HepG2 (cell line): Measurements from ENCODE around the gene SLC35B2. TPM values are rescaled to one million over a fixed set of nuclear protein-coding genes. Genes with fewer than 3 reads are reported as not detected.

ENCODE experiments used
- ATAC-seq: fragments of 200-7000 bp; cut with Tn5 transposase; 3 replicates; pipeline ENCODE4 v1.9.1; 2020; ENCODE audit warnings: mild to moderate bottlenecking, moderate library complexity
- BruUV-seq: library from RNA; stranded (reverse); fragments of 400-500 nt; replicated peaks from 2 replicates; lab custom pipeline; 2021; lab: Mats Ljungman, UMichigan
- CTCF ChIA-PET: fragments of 300-600 bp; formaldehyde crosslinking; extraction: SDS; loops from one replicate; lab custom pipeline; 2021; ENCODE audit warnings: low total read pairs, inconsistent platforms, low intra/inter-chr PET ratio; lab: Yijun Ruan, JAX
- POLR2A ChIA-PET: fragments of 350-600 bp; sonication (Branson Sonifier 250); formaldehyde crosslinking; loops from one replicate; lab custom pipeline; 2020; ENCODE audit warnings: antibody characterized with exemption, inconsistent platforms; lab: Yijun Ruan, JAX
- DNase-seq: peaks from one replicate; pipeline ENCODE4 v3.0.0-alpha.2; 2015; ENCODE audit warnings: low spot score
- FAIRE-seq: peaks from 3 replicates; lab custom pipeline; 2011; peaks lifted over from hg19 to GRCh38; lab: Jason Lieb, UNC
- H2AFZ ChIP-seq: one replicate; pipeline ENCODE4 v1.6.1; 2011; ENCODE audit warnings: low read length, inconsistent platforms
- H3K27ac ChIP-seq: fragments of 300-600 bp; 3 replicates; pipeline ENCODE4 v1.8.0; 2011; ENCODE audit warnings: mixed run types, mild to moderate bottlenecking, mixed read lengths, low read length, inconsistent platforms; ENCODE audit not compliant: insufficient read depth; ENCODE audit errors: extremely low read length
- H3K27me3 ChIP-seq, 2 experiments: fragments of 200-600 bp in 1 of 2; 2 replicates in 1 of 2; 3 replicates in 1 of 2; pipeline versions ENCODE4 v1.6.0 to v1.8.0; 2011; ENCODE audit warnings: low read length in 2 of 2, mild to moderate bottlenecking in 2 of 2, moderate library complexity in 2 of 2, inconsistent platforms in 1 of 2; ENCODE audit not compliant: insufficient read depth in 2 of 2, control insufficient read depth in 1 of 2
- H3K36me3 ChIP-seq, 2 experiments: fragments of 200-600 bp in 1 of 2; replicated peaks in 1 of 2; 2 replicates in 1 of 2; 3 replicates in 1 of 2; pipeline versions ENCODE4 v1.5.1 to v1.8.0; 2011; ENCODE audit warnings: low read length in 2 of 2, inconsistent platforms in 1 of 2; ENCODE audit not compliant: insufficient read depth in 2 of 2, control insufficient read depth in 1 of 2
- H3K4me1 ChIP-seq: 2 replicates; pipeline ENCODE4 v1.5.1; 2012; ENCODE audit warnings: low read length, inconsistent platforms; ENCODE audit not compliant: insufficient read depth
- H3K4me2 ChIP-seq: 2 replicates; pipeline ENCODE4 v1.6.0; 2011; ENCODE audit warnings: low read depth, low read length, inconsistent platforms
- H3K4me3 ChIP-seq, 3 experiments: fragments of 200-600 bp in 1 of 3; sonication (generic), shearing (Covaris generic) in 1 of 3; replicated peaks in 1 of 3; 2 replicates each; pipeline ENCODE4 v1.5.1; 2011 to 2016; ENCODE audit warnings: low read length in 3 of 3, inconsistent platforms in 2 of 3, low read depth in 2 of 3, mild to moderate bottlenecking in 2 of 3, control low read depth in 1 of 3, mixed read lengths in 1 of 3; ENCODE audit not compliant: insufficient read depth in 1 of 3
- H3K79me2 ChIP-seq: one replicate; pipeline ENCODE4 v1.6.1; 2011; ENCODE audit warnings: low read length, inconsistent platforms; ENCODE audit not compliant: insufficient read depth
- H3K9ac ChIP-seq: 2 replicates; pipeline ENCODE4 v1.6.0; 2011; ENCODE audit warnings: mild to moderate bottlenecking, low read depth, low read length, inconsistent platforms; ENCODE audit not compliant: insufficient read depth
- H3K9me3 ChIP-seq: 2 replicates; pipeline ENCODE4 v1.5.1; 2012; ENCODE audit warnings: mild to moderate bottlenecking, low read length
- H4K20me1 ChIP-seq: 2 replicates; pipeline ENCODE4 v1.6.0; 2011; ENCODE audit warnings: inconsistent platforms, mild to moderate bottlenecking, low read length, moderate library complexity; ENCODE audit not compliant: insufficient read depth
- BRCA1 ChIP-seq: sonication (generic); formaldehyde crosslinking; IDR thresholded peaks from 2 replicates; pipeline ENCODE4 v1.4.0; 2020; ENCODE audit warnings: missing genetic modification reagents
- CBX1 ChIP-seq: IDR thresholded peaks from one replicate; pipeline ENCODE4 v1.6.1; 2016; ENCODE audit warnings: antibody characterized with exemption, low read depth
- CEBPG ChIP-seq: IDR thresholded peaks from 2 replicates; pipeline ENCODE4 v1.6.1; 2016
- GABPA ChIP-seq, 2 experiments: IDR thresholded peaks; 2 replicates each; pipeline ENCODE4 v1.6.1; 2011 to 2016; ENCODE audit warnings: low read depth in 2 of 2, low read length in 1 of 2, missing biosample characterization in 1 of 2, missing genetic modification characterization in 1 of 2
- HDAC2 ChIP-seq: sonication (generic); formaldehyde crosslinking; IDR thresholded peaks from 2 replicates; pipeline ENCODE4 v1.4.0; 2020; ENCODE audit warnings: missing genetic modification reagents
- HNRNPK ChIP-seq: fragments of 200-400 bp; formaldehyde crosslinking; IDR thresholded peaks from 2 replicates; pipeline ENCODE4 v1.6.1; 2018; ENCODE audit warnings: low read length, low read depth, moderate library complexity, mild to moderate bottlenecking; ENCODE audit not compliant: poor library complexity, severe bottlenecking
- IKZF1 ChIP-seq: fragments of 450-650 bp; IDR thresholded peaks from 2 replicates; pipeline ENCODE4 v1.7.1; 2016
- KDM5A ChIP-seq: fragments of 200-600 bp; sonication (generic); IDR thresholded peaks from 2 replicates; pipeline ENCODE4 v1.7.0; 2018; ENCODE audit warnings: antibody characterized with exemption, mild to moderate bottlenecking, low read length, borderline replicate concordance
- MEF2D ChIP-seq: sonication (generic); formaldehyde crosslinking; IDR thresholded peaks from 2 replicates; pipeline ENCODE4 v1.5.1; 2020; ENCODE audit warnings: mild to moderate bottlenecking, missing genetic modification reagents
- MTF2 ChIP-seq: sonication (generic); formaldehyde crosslinking; IDR thresholded peaks from 2 replicates; pipeline ENCODE4 v1.5.0; 2020; ENCODE audit warnings: missing genetic modification reagents, borderline replicate concordance
- NFE2L2 ChIP-seq: fragments of 150-350 bp; IDR thresholded peaks from 2 replicates; pipeline ENCODE4 v1.6.1; 2014; ENCODE audit warnings: low read length
- REXO4 ChIP-seq: sonication (generic); formaldehyde crosslinking; IDR thresholded peaks from 2 replicates; pipeline ENCODE4 v1.8.0; 2022; ENCODE audit warnings: missing genetic modification reagents, mild to moderate bottlenecking, borderline replicate concordance
- RXRB ChIP-seq: IDR thresholded peaks from 2 replicates; pipeline ENCODE4 v1.6.1; 2016; ENCODE audit warnings: borderline replicate concordance, missing genetic modification reagents, missing compliant biosample characterization
- SRSF1 ChIP-seq: fragments of 200-400 bp; formaldehyde crosslinking; optimal IDR thresholded peaks from 2 replicates; pipeline ENCODE3; 2017; ENCODE audit warnings: mild to moderate bottlenecking, low read depth, low read length, moderate library complexity
- TSC22D2 ChIP-seq: sonication (generic); formaldehyde crosslinking; IDR thresholded peaks from 2 replicates; pipeline ENCODE4 v1.5.1; 2020; ENCODE audit warnings: missing genetic modification reagents, mild to moderate bottlenecking, borderline replicate concordance
- ZBTB20 ChIP-seq: sonication (generic); formaldehyde crosslinking; IDR thresholded peaks from 2 replicates; pipeline ENCODE4 v1.8.1; 2023; ENCODE audit warnings: missing genetic modification reagents, low read depth, mild to moderate bottlenecking, borderline replicate concordance
- ZMYM2 ChIP-seq: sonication (generic); formaldehyde crosslinking; IDR thresholded peaks from 2 replicates; pipeline ENCODE4 v1.8.0; 2022; ENCODE audit warnings: mild to moderate bottlenecking, missing genetic modification reagents
- ZNF10 ChIP-seq: sonication (generic); formaldehyde crosslinking; IDR thresholded peaks from 2 replicates; pipeline ENCODE4 v1.4.0; 2020; ENCODE audit warnings: mild to moderate bottlenecking, low read depth, missing genetic modification reagents, borderline replicate concordance
- ZNF343 ChIP-seq: sonication (generic); formaldehyde crosslinking; IDR thresholded peaks from 2 replicates; pipeline ENCODE4 v1.4.0; 2020; ENCODE audit warnings: mild to moderate bottlenecking, missing genetic modification reagents
- WGBS: methylation state at CpG from one replicate; pipeline ENCODE4 v1.1.6; 2017; ENCODE audit warnings: low lambda C conversion rate; 5-methylcytosine and 5-hydroxymethylcytosine counted together
- in situ Hi-C: cut with HindIII; loops from 2 replicates; pipeline ENCODE4 v1.10.0; 2017; ENCODE audit warnings: low pct_unique_long_range_greater_than_20kb; ENCODE audit not compliant: extremely low pct_ligation_motif_present
- intact Hi-C: fragments of 100-400 bp; cut with micrococcal nuclease; formaldehyde crosslinking; loops from one replicate; pipeline ENCODE4 v1.10.0; 2022; ENCODE audit not compliant: unreplicated experiment
- polyA plus RNA-seq, 8 experiments: library from polyadenylated mRNA; depleted of rRNA in 3 of 8; stranded (reverse) in 7 of 8; unstranded in 1 of 8; fragments of >200 nt; fragmentation: Illumina TruSeq in 4 of 8; extraction: Trizol in 4 of 8; gene quantifications; 2 replicates each; pipeline versions ENCODE4 v1.2.1 to v1.2.3, GENCODE V29; 2011 to 2016; ENCODE audit warnings: low read depth in 4 of 8, missing spikeins in 1 of 8, mixed read lengths in 1 of 8; ENCODE audit not compliant: insufficient read depth in 1 of 8
- total RNA-seq, 5 experiments: library from RNA; depleted of rRNA; stranded (reverse); fragments of >200 nt; fragmentation: Illumina TruSeq; extraction: Trizol; gene quantifications; 2 replicates each; pipeline ENCODE4 v1.2.3, GENCODE V29; 2016; ENCODE audit warnings: low read depth in 1 of 5
- TF ChIP-seq, protein P1 (sequence below): sonication (generic); formaldehyde crosslinking; conservative IDR thresholded peaks from 2 replicates; pipeline ENCODE4 v1.4.0; 2020; ENCODE audit warnings: missing genetic modification reagents
- TF ChIP-seq, protein P2 (sequence below): fragments of 450-650 bp; IDR thresholded peaks from 2 replicates; pipeline ENCODE4 v1.6.1; 2017
- TF ChIP-seq, protein P3 (sequence below): sonication (generic); formaldehyde crosslinking; IDR thresholded peaks from 2 replicates; pipeline ENCODE4 v1.5.0; 2020; ENCODE audit warnings: mild to moderate bottlenecking, missing genetic modification reagents

The SLC35B2 gene
- total and polyA plus RNA-seq, 2 of the 13 experiments (the other 11 are each of a cell fraction or from before 2014, with no cell fraction given) = 61.1 to 148 TPM

DNA sequence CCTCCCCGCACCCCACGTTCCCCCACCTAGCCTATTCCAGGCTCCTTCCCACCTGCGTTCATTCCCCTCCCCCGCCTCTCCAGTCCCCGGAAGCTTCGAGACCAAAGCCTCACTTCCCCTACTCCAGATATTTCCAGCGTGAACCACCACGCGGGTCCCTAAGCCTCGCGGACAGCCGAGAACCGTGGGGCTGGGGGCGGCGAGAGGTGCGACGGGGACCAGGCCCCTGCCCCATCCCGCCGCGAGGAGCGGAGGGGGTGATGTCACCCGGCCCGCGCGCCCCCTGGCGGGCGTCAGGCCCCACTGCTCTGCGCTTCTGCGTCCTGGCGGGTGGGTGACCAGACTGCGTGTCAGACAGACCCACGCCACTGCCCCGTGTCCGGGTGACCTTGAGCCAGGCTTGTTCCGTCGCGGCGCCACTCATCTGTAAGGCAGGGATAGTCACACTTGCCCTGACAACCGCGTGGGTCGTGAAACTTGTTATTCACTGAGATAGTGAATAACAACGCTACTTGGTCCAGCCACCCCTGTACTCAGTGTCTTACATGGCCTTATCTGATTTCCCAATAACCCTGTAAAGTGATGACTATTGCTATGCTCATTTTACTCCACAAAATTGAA, 19.4 kb downstream of the SLC35B2 start:
- WGBS = 1% methylated on average over 42 of the region's 42 CpGs
- ChIA-PET CTCF (interaction anchor here (0.9 to 5.3 kb wide), 4 partner anchors 16 to 142 kb away, joined by 3 to 36 read pairs (median 8); no protein-coding TSS in a partner anchor), POLR2A (interaction anchor here (0.8 to 3.1 kb wide), 14 partner anchors 9 to 143 kb away, joined by 3 to 62 read pairs (median 5); partner anchors contain the start of genes HSP90AB1, MYMX and SLC29A1)
- in situ Hi-C loops (loop anchor here (5.0 kb wide), 1 partner anchor 136 kb away; no protein-coding TSS in a partner anchor), intact Hi-C loops (loop anchor here (5.0 kb wide), 1 partner anchor 126 kb away; no protein-coding TSS in a partner anchor)
- ATAC-seq (peak; percentile 82), DNase-seq (peak; percentile 51), FAIRE-seq (no peak)
- Histone ChIP-seq H3K79me2 (no peaks in the 10 kb centered on the region), H3K36me3 (peaks cover 0 to 6% of the 10 kb centered on the region in 2 experiments; a peak in 3 of 5 replicates), H3K27ac (peak overlapping the region; percentile 57), H4K20me1 (no peaks in the 10 kb centered on the region), H3K27me3 (no peaks in the 10 kb centered on the region), H2AFZ (no peak overlapping the region), H3K9me3 (no peaks in the 10 kb centered on the region), H3K4me3 (peak overlapping the region; percentile 53 to 78 (median 60); a peak in 5 of 6 replicates), H3K4me1 (peaks cover 69% of the 10 kb centered on the region), H3K4me2 (peak overlapping the region; percentile 90), H3K9ac (peak overlapping the region; percentile 63)
- BruUV-seq = TSS peak; percentile 61
- TF ChIP-seq SRSF1 (peak; percentile 36), RXRB (CRISPR knock-in tag) (no peak), KDM5A (peak; percentile 75; the same call in 1 of the 2 replicates), MEF2D (CRISPR knock-in tag) (no peak), BRCA1 (CRISPR knock-in tag) (no peak; the same call in 1 of the 2 replicates), ZNF343 (no peak), HDAC2 (CRISPR knock-in tag) (peak; percentile 44; the same call in 1 of the 2 replicates), NFE2L2 (no peak), ZBTB20 (no peak), HNRNPK (peak; percentile 71), TSC22D2 (no peak), CBX1 (peak; percentile 79), ZMYM2 (CRISPR knock-in tag) (no peak), MTF2 (CRISPR knock-in tag) (0 out of 2 replicates have a peak, but pooled peaks have one; percentile 22), CEBPG (CRISPR knock-in tag) (peak; percentile 55), GABPA (IDR thresholded peaks at IDR 0.05; ENCODE audit: low read depth, low read length) (no peak), GABPA (CRISPR knock-in tag; IDR thresholded peaks at IDR 0.05; ENCODE audit: low read depth) (no peak), IKZF1 (no peak), REXO4 (CRISPR knock-in tag) (no peak), ZNF10 (no peak)
- TF ChIP-seq, protein P1, sequence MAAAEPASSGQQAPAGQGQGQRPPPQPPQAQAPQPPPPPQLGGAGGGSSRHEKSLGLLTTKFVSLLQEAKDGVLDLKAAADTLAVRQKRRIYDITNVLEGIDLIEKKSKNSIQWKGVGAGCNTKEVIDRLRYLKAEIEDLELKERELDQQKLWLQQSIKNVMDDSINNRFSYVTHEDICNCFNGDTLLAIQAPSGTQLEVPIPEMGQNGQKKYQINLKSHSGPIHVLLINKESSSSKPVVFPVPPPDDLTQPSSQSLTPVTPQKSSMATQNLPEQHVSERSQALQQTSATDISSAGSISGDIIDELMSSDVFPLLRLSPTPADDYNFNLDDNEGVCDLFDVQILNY (CRISPR knock-in tag) = no peak; the same call in 1 of the 2 replicates
- TF ChIP-seq, protein P2, sequence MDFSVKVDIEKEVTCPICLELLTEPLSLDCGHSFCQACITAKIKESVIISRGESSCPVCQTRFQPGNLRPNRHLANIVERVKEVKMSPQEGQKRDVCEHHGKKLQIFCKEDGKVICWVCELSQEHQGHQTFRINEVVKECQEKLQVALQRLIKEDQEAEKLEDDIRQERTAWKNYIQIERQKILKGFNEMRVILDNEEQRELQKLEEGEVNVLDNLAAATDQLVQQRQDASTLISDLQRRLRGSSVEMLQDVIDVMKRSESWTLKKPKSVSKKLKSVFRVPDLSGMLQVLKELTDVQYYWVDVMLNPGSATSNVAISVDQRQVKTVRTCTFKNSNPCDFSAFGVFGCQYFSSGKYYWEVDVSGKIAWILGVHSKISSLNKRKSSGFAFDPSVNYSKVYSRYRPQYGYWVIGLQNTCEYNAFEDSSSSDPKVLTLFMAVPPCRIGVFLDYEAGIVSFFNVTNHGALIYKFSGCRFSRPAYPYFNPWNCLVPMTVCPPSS = no peak
- TF ChIP-seq, protein P3, sequence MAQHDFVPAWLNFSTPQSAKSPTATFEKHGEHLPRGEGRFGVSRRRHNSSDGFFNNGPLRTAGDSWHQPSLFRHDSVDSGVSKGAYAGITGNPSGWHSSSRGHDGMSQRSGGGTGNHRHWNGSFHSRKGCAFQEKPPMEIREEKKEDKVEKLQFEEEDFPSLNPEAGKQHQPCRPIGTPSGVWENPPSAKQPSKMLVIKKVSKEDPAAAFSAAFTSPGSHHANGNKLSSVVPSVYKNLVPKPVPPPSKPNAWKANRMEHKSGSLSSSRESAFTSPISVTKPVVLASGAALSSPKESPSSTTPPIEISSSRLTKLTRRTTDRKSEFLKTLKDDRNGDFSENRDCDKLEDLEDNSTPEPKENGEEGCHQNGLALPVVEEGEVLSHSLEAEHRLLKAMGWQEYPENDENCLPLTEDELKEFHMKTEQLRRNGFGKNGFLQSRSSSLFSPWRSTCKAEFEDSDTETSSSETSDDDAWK = no peak
